B cell (primary cell): ENCODE measurements around the gene TMOD1. TPM values are rescaled to one million over a fixed set of nuclear protein-coding genes. Genes with fewer than 3 reads are reported as not detected.

Experiments used
- ATAC-seq: fragments of 200-7000 bp; cut with Tn5 transposase; one replicate; pipeline ENCODE4 v1.10.0; 2021; ENCODE audit warnings: low read depth, mild to moderate bottlenecking, moderate number of reproducible peaks, moderate library complexity
- CTCF ChIA-PET: fragments of 350-600 bp; sonication (Branson Sonifier 250); formaldehyde crosslinking; loops from one replicate; lab custom pipeline; 2021; ENCODE audit warnings: antibody characterized with exemption, inconsistent platforms; lab: Charles Lee
- POLR2A ChIA-PET: fragments of 350-600 bp; sonication (Branson Sonifier 250); formaldehyde crosslinking; loops from one replicate; lab custom pipeline; 2021; ENCODE audit warnings: antibody characterized with exemption; lab: Charles Lee
- DNase-seq: peaks from one replicate; pipeline ENCODE4 v3.0.0; 2013
- H2AFZ ChIP-seq: 2 replicates; pipeline ENCODE4 v1.6.1; 2012; ENCODE audit warnings: mild to moderate bottlenecking, low read depth, low read length; ENCODE audit not compliant: insufficient read depth, poor library complexity, severe bottlenecking
- H3K27ac ChIP-seq, 2 donors: 1 replicate in 1 of 2; 2 replicates in 1 of 2; pipeline ENCODE4 v1.5.1; 2012 to 2013; ENCODE audit warnings: low read length in 2 of 2, mild to moderate bottlenecking in 2 of 2, moderate library complexity in 1 of 2
- H3K27me3 ChIP-seq, 4 experiments: fragments of 200-600 bp in 1 of 4; sonication (generic) in 1 of 4; replicated peaks in 1 of 4; 1 replicate in 2 of 4; 2 replicates in 2 of 4; pipeline versions ENCODE4 v1.6.1 to v1.7.0; 2013 to 2016; ENCODE audit warnings: low read length in 3 of 4, mild to moderate bottlenecking in 2 of 4, mixed read lengths in 1 of 4, moderate library complexity in 1 of 4; ENCODE audit not compliant: insufficient read depth in 4 of 4, control insufficient read depth in 3 of 4; ENCODE audit errors: control extremely low read depth in 1 of 4
- H3K36me3 ChIP-seq, 2 experiments: replicated peaks in 1 of 2; 1 replicate in 1 of 2; 2 replicates in 1 of 2; pipeline versions ENCODE4 v1.6.1 to v1.7.1; 2013; ENCODE audit warnings: low read length in 1 of 2; ENCODE audit not compliant: insufficient read depth in 2 of 2, control insufficient read depth in 1 of 2; ENCODE audit errors: control extremely low read depth in 1 of 2, extremely low read depth in 1 of 2
- H3K4me1 ChIP-seq, 2 donors: fragments of 200-600 bp in 1 of 2; sonication (generic) in 1 of 2; 1 replicate in 1 of 2; 2 replicates in 1 of 2; pipeline versions ENCODE4 v1.5.1 to v1.6.1; 2013 to 2017; ENCODE audit warnings: low read length in 2 of 2; ENCODE audit not compliant: control insufficient read depth in 2 of 2, insufficient read depth in 2 of 2
- H3K4me2 ChIP-seq: replicated peaks from 2 replicates; pipeline ENCODE3; 2012; ENCODE audit warnings: mild to moderate bottlenecking, low read depth, low read length; ENCODE audit not compliant: poor library complexity, severe bottlenecking
- H3K4me3 ChIP-seq, 5 experiments: fragments of 200-600 bp in 1 of 5; sonication (generic) in 1 of 5; 1 replicate in 3 of 5; 2 replicates in 2 of 5; pipeline versions ENCODE4 v1.5.1 to v1.7.0; 2011 to 2016; ENCODE audit warnings: low read length in 4 of 5, mild to moderate bottlenecking in 4 of 5, low read depth in 2 of 5, control low read depth in 1 of 5, moderate library complexity in 1 of 5; ENCODE audit not compliant: insufficient read depth in 1 of 5; ENCODE audit errors: control extremely low read depth in 1 of 5, extremely low read depth in 1 of 5
- H3K79me2 ChIP-seq: fragments of 200-600 bp; sonication (generic); one replicate; pipeline ENCODE4 v1.6.0; 2016; ENCODE audit warnings: low read length; ENCODE audit not compliant: control insufficient read depth, insufficient read depth
- H3K9ac ChIP-seq: fragments of 200-600 bp; sonication (generic); 2 replicates; pipeline ENCODE4 v1.6.1; 2017; ENCODE audit warnings: mild to moderate bottlenecking, low read length, moderate library complexity
- H3K9me3 ChIP-seq, 3 donors: one replicate each; pipeline versions ENCODE4 v1.6.1 to v1.7.1; 2013; ENCODE audit warnings: low read length in 2 of 3; ENCODE audit not compliant: control insufficient read depth in 2 of 3, insufficient read depth in 1 of 3; ENCODE audit errors: control extremely low read depth in 1 of 3
- H4K20me1 ChIP-seq: 2 replicates; pipeline ENCODE4 v1.6.0; 2012; ENCODE audit warnings: mild to moderate bottlenecking, low read length; ENCODE audit not compliant: insufficient read depth, control insufficient read depth, poor library complexity, severe bottlenecking
- H3K27ac Mint-ChIP-seq: one replicate; pipeline ENCODE4 v1.8.0; 2021; ENCODE audit warnings: mixed read lengths
- H3K27me3 Mint-ChIP-seq: one replicate; pipeline ENCODE4 v1.8.0; 2021; ENCODE audit warnings: mixed read lengths
- H3K4me1 Mint-ChIP-seq: one replicate; pipeline ENCODE4 v1.8.0; 2021; ENCODE audit warnings: mixed read lengths
- H3K4me3 Mint-ChIP-seq: one replicate; pipeline ENCODE4 v1.8.0; 2021; ENCODE audit warnings: mixed read lengths
- H3K9me3 Mint-ChIP-seq: one replicate; pipeline ENCODE4 v1.8.0; 2022; ENCODE audit warnings: mixed read lengths; ENCODE audit not compliant: insufficient read depth
- CTCF ChIP-seq: fragments of 200-600 bp; IDR thresholded peaks from one replicate; pipeline ENCODE4 v1.8.0; 2022; ENCODE audit warnings: antibody characterized with exemption, mild to moderate bottlenecking
- EZH2 ChIP-seq: IDR thresholded peaks from 2 replicates; pipeline ENCODE4 v1.6.1; 2012; ENCODE audit warnings: borderline replicate concordance, low read depth, mild to moderate bottlenecking, moderate library complexity, low read length; ENCODE audit not compliant: insufficient read depth, poor library complexity, severe bottlenecking
- WGBS: methylation state at CpG from one replicate; pipeline ENCODE4 v1.1.5; 2013; ENCODE audit warnings: missing lambda C conversion rate; ENCODE audit not compliant: insufficient coverage; 5-methylcytosine and 5-hydroxymethylcytosine counted together
- intact Hi-C: fragments of 100-400 bp; cut with micrococcal nuclease; formaldehyde crosslinking; loops from one replicate; pipeline ENCODE4 v1.10.0; 2022
- polyA plus RNA-seq: library from polyadenylated mRNA; depleted of rRNA; stranded (reverse); fragments of >200 nt; gene quantifications from 2 replicates; pipeline ENCODE4 v1.2.3, GENCODE V29; 2012
- total RNA-seq, 2 donors: library from RNA; stranded (reverse); fragments of 120-200 nt in 1 of 2; gene quantifications; 1 replicate in 1 of 2; 2 replicates in 1 of 2; pipeline versions ENCODE4 v1.2.3 to v1.2.4, GENCODE V29; 2013 to 2022

TMOD1 gene
- total and polyA plus RNA-seq, 2 donors (not counting 1 experiment from before 2014, with no cell fraction given) = 0.30 to 2.5 TPM

- POLR2A ChIA-PET = no interaction called here
- Mint-ChIP-seq H3K4me1 (no peaks in the 10 kb centered on the region), H3K4me3 (no peak overlapping the region), H3K27ac (no peak overlapping the region), H3K9me3 (peaks cover 4% of the 10 kb centered on the region), H3K27me3 (no peaks in the 10 kb centered on the region)
- no peaks in the 10 kb centered on the region for H4K20me1 ChIP-seq
- H3K9ac ChIP-seq = no peak overlapping the region
- TF ChIP-seq EZH2 = no peak
- TF ChIP-seq CTCF = no peak
- intact Hi-C loops = no loop called here
- no peaks in the 10 kb centered on the region for H3K9me3 ChIP-seq
- H3K27ac ChIP-seq = no peak overlapping the region
- no peaks in the 10 kb centered on the region for H3K4me1 ChIP-seq
- no peaks in the 10 kb centered on the region for H3K27me3 ChIP-seq
- no peak for ATAC-seq
- H2AFZ ChIP-seq = no peak overlapping the region
- peaks cover 0 to 5% of the 10 kb centered on the region in 2 experiments for H3K36me3 ChIP-seq
- H3K79me2 ChIP-seq = no peaks in the 10 kb centered on the region
- no peak overlapping the region for H3K4me2 ChIP-seq
- no peak overlapping the region for H3K4me3 ChIP-seq
- DNase-seq = no peak
- CTCF ChIA-PET = interaction anchor here (1.2 kb wide), 1 partner anchor 140 kb away, joined by 3 read pairs; no protein-coding TSS in a partner anchor
Observed at GRCh38 chr9:97459326-97459725, 42.1 kb upstream of the TMOD1 start.

- H3K4me1 Mint-ChIP-seq = no peaks in the 10 kb centered on the region
- CTCF ChIA-PET = interaction anchor here (1.0 kb wide), 1 partner anchor 137 kb away, joined by 3 read pairs; no protein-coding TSS in a partner anchor
Observed at GRCh38 chr9:97462159-97462558, 39.3 kb upstream of the TMOD1 start.

More at GRCh38 chr9:97462159-97462558, 39.3 kb upstream of the TMOD1 start:
- Histone ChIP-seq H3K9me3 (no peaks in the 10 kb centered on the region), H2AFZ (no peak overlapping the region), H3K36me3 (peaks cover 0 to 31% of the 10 kb centered on the region in 2 experiments), H3K9ac (no peak overlapping the region), H3K27me3 (no peaks in the 10 kb centered on the region), H3K4me1 (no peaks in the 10 kb centered on the region), H3K4me3 (no peak overlapping the region), H3K27ac (no peak overlapping the region), H3K4me2 (no peak overlapping the region), H3K79me2 (no peaks in the 10 kb centered on the region), H4K20me1 (no peaks in the 10 kb centered on the region)
- TF ChIP-seq CTCF (no peak), EZH2 (no peak)
- H3K4me3 Mint-ChIP-seq = no peak overlapping the region
- POLR2A ChIA-PET = no interaction called here
- H3K27ac Mint-ChIP-seq = no peak overlapping the region
- H3K27me3 Mint-ChIP-seq = no peaks in the 10 kb centered on the region
- DNase-seq = no peak
- no CpG with 5 or more reads among the region's 3 CpGs for WGBS
- no peak for ATAC-seq
- intact Hi-C loops = no loop called here
- no peaks in the 10 kb centered on the region for H3K9me3 Mint-ChIP-seq
